Esophagus squamous epithelium (tissue), 5 donors: Measurements from ENCODE around the gene DRD2. TPM values are rescaled to one million over a fixed set of nuclear protein-coding genes. Genes with fewer than 3 reads are reported as not detected.

ENCODE experiments used
- DNase-seq: peaks from one replicate; lab custom pipeline; 2025; lab: John Stamatoyannopoulos, UW
- H3K27ac ChIP-seq, 4 donors: fragments of 200-600 bp; sonication (generic); one replicate each; pipeline ENCODE4 v1.5.1; 2016 to 2019; ENCODE audit warnings: mild to moderate bottlenecking in 1 of 4
- H3K27me3 ChIP-seq, 4 donors: fragments of 200-600 bp; sonication (generic); 1 replicate in 3 of 4; 2 replicates in 1 of 4; pipeline versions ENCODE4 v1.5.1 to v1.6.0; 2017 to 2021; ENCODE audit warnings: antibody characterized with exemption in 1 of 4
- H3K36me3 ChIP-seq, 3 donors: fragments of 200-600 bp; sonication (generic); one replicate each; pipeline ENCODE4 v1.5.1; 2016 to 2019
- H3K4me1 ChIP-seq, 3 donors: fragments of 200-600 bp; sonication (generic); one replicate each; pipeline ENCODE4 v1.5.1; 2017 to 2019
- H3K4me3 ChIP-seq, 4 donors: fragments of 200-600 bp; sonication (generic); 1 replicate in 3 of 4; 2 replicates in 1 of 4; pipeline ENCODE4 v1.5.1; 2016 to 2019; ENCODE audit warnings: mild to moderate bottlenecking in 2 of 4, moderate library complexity in 1 of 4
- H3K9me3 ChIP-seq, 3 donors: fragments of 200-600 bp; sonication (generic); one replicate each; pipeline ENCODE4 v1.5.1; 2016 to 2019
- CTCF ChIP-seq, 6 experiments: fragments of 450-650 bp in 4 of 6; fragments of 200-600 bp in 2 of 6; sonication (generic) in 2 of 6; IDR thresholded peaks; one replicate each; pipeline ENCODE4 v1.5.1; 2016 to 2019; ENCODE audit warnings: antibody characterized with exemption in 6 of 6, mild to moderate bottlenecking in 4 of 6, moderate library complexity in 4 of 6
- POLR2A ChIP-seq, 4 donors: fragments of 450-650 bp; IDR thresholded peaks; one replicate each; pipeline ENCODE4 v1.6.1; 2017; ENCODE audit warnings: antibody characterized with exemption in 4 of 4, mild to moderate bottlenecking in 4 of 4, moderate library complexity in 3 of 4
- WGBS, 2 donors: methylation state at CpG; one replicate each; pipeline ENCODE4 v1.1.5; 2018; 5-methylcytosine and 5-hydroxymethylcytosine counted together
- intact Hi-C: fragments of 100-400 bp; cut with DNase I; formaldehyde crosslinking; loops from one replicate; pipeline ENCODE4 v1.15.0; 2022
- total RNA-seq, 4 donors: library from RNA; depleted of rRNA; stranded (reverse); fragments of >200 nt; gene quantifications; one replicate each; pipeline ENCODE4 v1.1.0, GENCODE V29; 2016
- donor health status: DM: yes; HTN: yes; CAD: no.

Gene DRD2
- total RNA-seq, 4 donors from 2014 or later = 0.38 TPM; not detected in 3

GRCh38 chr11:113412675-113413074 is 62.5 kb downstream of the DRD2 start:
- no peaks in the 10 kb centered on the region for H3K4me1 ChIP-seq
- DNase-seq = no peak
- no peak overlapping the region for H3K27ac ChIP-seq
- TF ChIP-seq POLR2A (IDR thresholded peaks at IDR 0.05) = no peak
- no peak for TF ChIP-seq CTCF (IDR thresholded peaks at IDR 0.05)
- H3K4me3 ChIP-seq = no peak overlapping the region
- no peaks in the 10 kb centered on the region for H3K36me3 ChIP-seq
- H3K9me3 ChIP-seq = no peaks in the 10 kb centered on the region
- no CpG with 5 or more reads among the region's 9 CpGs for WGBS, 2 donors
- H3K27me3 ChIP-seq = peaks cover 0 to 34% (median 0%) of the 10 kb centered on the region in 4 donors
- intact Hi-C loops = no loop called here

GRCh38 chr11:113411536-113411935 is 63.7 kb downstream of the DRD2 start:
- H3K36me3 ChIP-seq = no peaks in the 10 kb centered on the region
- H3K27me3 ChIP-seq = peaks cover 0 to 30% (median 0%) of the 10 kb centered on the region in 4 donors
- no peak for DNase-seq
- no peaks in the 10 kb centered on the region for H3K4me1 ChIP-seq
- H3K27ac ChIP-seq = no peak overlapping the region
- WGBS, 2 donors = 84 to 100% methylated on average over 1 to 3 of the region's 3 CpGs
- no peaks in the 10 kb centered on the region for H3K9me3 ChIP-seq
- intact Hi-C loops = no loop called here
- H3K4me3 ChIP-seq = no peak overlapping the region
- no peak for TF ChIP-seq CTCF (IDR thresholded peaks at IDR 0.05)
- no peak for TF ChIP-seq POLR2A (IDR thresholded peaks at IDR 0.05)

GRCh38 chr11:113410414-113411135 is 64.6 kb downstream of the DRD2 start:
- Histone ChIP-seq H3K36me3 (no peaks in the 10 kb centered on the region), H3K4me1 (no peaks in the 10 kb centered on the region), H3K27ac (no peak overlapping the region), H3K9me3 (no peaks in the 10 kb centered on the region), H3K27me3 (peaks cover 0 to 23% (median 0%) of the 10 kb centered on the region in 4 donors), H3K4me3 (no peak overlapping the region)
- DNase-seq = no peak
- intact Hi-C loops = no loop called here
- TF ChIP-seq POLR2A (IDR thresholded peaks at IDR 0.05) = no peak
- TF ChIP-seq CTCF (IDR thresholded peaks at IDR 0.05) = no peak
- 84 to 90% methylated on average over 14 to 18 of the region's 21 CpGs for WGBS, 2 donors

GRCh38 chr11:113409526-113409925 is 65.7 kb downstream of the DRD2 start:
- DNase-seq = no peak
- Histone ChIP-seq H3K27me3 (peaks cover 0 to 16% (median 0%) of the 10 kb centered on the region in 4 donors), H3K36me3 (no peaks in the 10 kb centered on the region), H3K4me1 (no peaks in the 10 kb centered on the region), H3K27ac (no peak overlapping the region), H3K9me3 (no peaks in the 10 kb centered on the region), H3K4me3 (no peak overlapping the region)
- intact Hi-C loops = no loop called here
- WGBS, 2 donors = 65 to 90% methylated on average over 1 to 2 of the region's 3 CpGs
- no peak for TF ChIP-seq CTCF (IDR thresholded peaks at IDR 0.05)
- no peak for TF ChIP-seq POLR2A (IDR thresholded peaks at IDR 0.05)

- 83 to 95% methylated on average over 6 to 9 of the region's 9 CpGs for WGBS, 2 donors
- H3K4me1 ChIP-seq = no peaks in the 10 kb centered on the region
- H3K4me3 ChIP-seq = no peak overlapping the region
- intact Hi-C loops = no loop called here
- peaks cover 0 to 16% (median 0%) of the 10 kb centered on the region in 4 donors for H3K27me3 ChIP-seq
- no peak for TF ChIP-seq POLR2A (IDR thresholded peaks at IDR 0.05)
- no peak for TF ChIP-seq CTCF (IDR thresholded peaks at IDR 0.05)
- no peaks in the 10 kb centered on the region for H3K9me3 ChIP-seq
- DNase-seq = no peak
- no peak overlapping the region for H3K27ac ChIP-seq
- H3K36me3 ChIP-seq = no peaks in the 10 kb centered on the region
These were observed 66.3 kb downstream of the DRD2 start for GRCh38 chr11:113408887-113409286.
